Measurements from ENCODE around the gene PRM3.
"Not testable (repeated sequence)": the region's sequence is repeated elsewhere in the genome, so short reads cannot be mapped to it uniquely, and the experiment has no call there.

Gene PRM3

GRCh38 chr16:11291091-11291703, 17.8 kb upstream of the PRM3 start:
- Histone ChIP-seq H3K4me1 (no peaks in the 10 kb centered on the region), H3K27me3 (no peaks in the 10 kb centered on the region), H3K9me3 (no peaks in the 10 kb centered on the region), H3K36me3 (no peaks in the 10 kb centered on the region), H3K4me3 (no peak overlapping the region), H3K27ac (no peak overlapping the region)
- intact Hi-C loops (cut with DNase I; ENCODE audit: low total_unique reads) = no loop called here
- TF ChIP-seq CTCF (IDR thresholded peaks at IDR 0.05) = no peak
- DNase-seq = no peak

GRCh38 chr16:11290102-11290893, 16.9 kb upstream of the PRM3 start:
- no peak for DNase-seq
- Histone ChIP-seq H3K36me3 (no peaks in the 10 kb centered on the region), H3K27me3 (no peaks in the 10 kb centered on the region), H3K9me3 (no peaks in the 10 kb centered on the region), H3K4me3 (no peak overlapping the region), H3K27ac (no peak overlapping the region), H3K4me1 (no peaks in the 10 kb centered on the region)
- intact Hi-C loops (cut with DNase I; ENCODE audit: low total_unique reads) = no loop called here
- no peak for TF ChIP-seq CTCF (IDR thresholded peaks at IDR 0.05)

GRCh38 chr16:11289696-11290095, 16.3 kb upstream of the PRM3 start:
- H3K9me3 ChIP-seq; DNase-seq; H3K4me3 ChIP-seq; H3K4me1 ChIP-seq; H3K27me3 ChIP-seq; intact Hi-C loops (cut with DNase I; ENCODE audit: low total_unique reads); H3K27ac ChIP-seq; H3K36me3 ChIP-seq: not testable (repeated sequence)

GRCh38 chr16:11289202-11289601, 15.8 kb upstream of the PRM3 start:
- no peak overlapping the region for H3K27ac ChIP-seq
- no peak for DNase-seq

GRCh38 chr16:11285842-11286241, 12.4 kb upstream of the PRM3 start:
- no peaks in the 10 kb centered on the region for H3K9me3 ChIP-seq
- no peak overlapping the region for H3K27ac ChIP-seq
- no peaks in the 10 kb centered on the region for H3K4me1 ChIP-seq
- no peak for TF ChIP-seq CTCF (IDR thresholded peaks at IDR 0.05)
- no peaks in the 10 kb centered on the region for H3K36me3 ChIP-seq
- no peaks in the 10 kb centered on the region for H3K27me3 ChIP-seq
- intact Hi-C loops (cut with DNase I; ENCODE audit: low total_unique reads) = no loop called here
- H3K4me3 ChIP-seq = no peak overlapping the region
- DNase-seq = no peak

More at GRCh38 chr16:11289202-11289601, 15.8 kb upstream of the PRM3 start:
- intact Hi-C loops (cut with DNase I; ENCODE audit: low total_unique reads) = no loop called here
- no peaks in the 10 kb centered on the region for H3K9me3 ChIP-seq
- no peak overlapping the region for H3K4me3 ChIP-seq
- H3K27me3 ChIP-seq = no peaks in the 10 kb centered on the region
- no peaks in the 10 kb centered on the region for H3K4me1 ChIP-seq
- no peak for TF ChIP-seq CTCF (IDR thresholded peaks at IDR 0.05)
- no peaks in the 10 kb centered on the region for H3K36me3 ChIP-seq

- Histone ChIP-seq H3K4me3 (no peak overlapping the region), H3K36me3 (no peaks in the 10 kb centered on the region), H3K27ac (no peak overlapping the region), H3K9me3 (no peaks in the 10 kb centered on the region), H3K27me3 (no peaks in the 10 kb centered on the region), H3K4me1 (no peaks in the 10 kb centered on the region)
- intact Hi-C loops (cut with DNase I; ENCODE audit: low total_unique reads) = no loop called here
- no peak for DNase-seq
- TF ChIP-seq CTCF (IDR thresholded peaks at IDR 0.05) = no peak
Measured at GRCh38 chr16:11283820-11284248, 10.4 kb upstream of the PRM3 start.
